ENCODE results near the gene GPR132. TPM values are rescaled to one million over a fixed set of nuclear protein-coding genes. Genes with fewer than 3 reads are reported as not detected.
"Not testable (repeated sequence)": the region's sequence is repeated elsewhere in the genome, so short reads cannot be mapped to it uniquely, and the experiment has no call there.

Gene GPR132
- total RNA-seq, 1 experiment from 2014 or later, result 1.4 TPM

DNA sequence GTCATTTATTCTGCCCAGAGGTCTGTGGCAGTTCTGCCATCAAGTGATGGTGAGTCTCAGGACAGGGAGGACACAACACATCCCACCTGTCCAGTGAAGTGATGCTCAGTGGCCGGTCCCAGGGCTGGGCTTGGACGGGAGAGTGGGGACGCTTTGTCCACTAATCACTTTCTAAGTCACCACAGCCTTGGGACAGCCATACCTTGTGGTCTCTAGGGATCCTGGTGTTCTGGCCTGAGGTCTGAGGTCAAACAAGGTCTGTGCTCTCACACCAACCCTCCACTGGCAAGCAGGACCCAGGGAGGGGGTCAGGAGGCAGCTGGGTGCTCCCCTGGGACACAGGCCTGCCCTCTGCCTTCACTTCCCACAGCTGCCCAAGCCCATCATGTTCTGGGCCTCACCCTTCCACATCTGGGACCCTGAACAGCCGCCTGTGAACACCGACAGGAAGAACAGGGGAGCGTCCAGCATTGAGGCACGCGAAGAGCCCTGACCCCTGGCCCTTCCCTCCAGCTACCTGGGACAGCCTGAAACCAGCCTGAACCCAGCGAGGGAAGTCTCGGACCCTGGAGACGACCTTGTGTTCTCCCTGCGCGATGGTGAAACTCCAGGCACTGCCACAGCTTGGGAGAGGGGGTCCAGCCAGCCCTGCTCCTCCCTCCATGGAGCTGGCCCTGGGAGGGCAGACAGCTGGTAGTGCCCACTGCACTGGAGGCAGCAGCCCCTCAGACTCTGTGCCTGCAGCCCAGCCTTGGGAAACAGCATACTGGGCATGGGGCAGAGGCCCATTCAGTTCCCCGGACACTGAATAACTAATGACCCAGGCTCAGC is 19.7 kb upstream of the GPR132 start:
- intact Hi-C loops (cut with micrococcal nuclease; ENCODE audit: unreplicated experiment), result loop anchor here (10.0 kb wide), 1 partner anchor 70 kb away; no protein-coding TSS in a partner anchor
- H3K4me1 Mint-ChIP-seq (ENCODE audit: low read depth, unreplicated experiment), result peaks cover under 1% of the 10 kb centered on the region
- TF ChIP-seq, protein P1, sequence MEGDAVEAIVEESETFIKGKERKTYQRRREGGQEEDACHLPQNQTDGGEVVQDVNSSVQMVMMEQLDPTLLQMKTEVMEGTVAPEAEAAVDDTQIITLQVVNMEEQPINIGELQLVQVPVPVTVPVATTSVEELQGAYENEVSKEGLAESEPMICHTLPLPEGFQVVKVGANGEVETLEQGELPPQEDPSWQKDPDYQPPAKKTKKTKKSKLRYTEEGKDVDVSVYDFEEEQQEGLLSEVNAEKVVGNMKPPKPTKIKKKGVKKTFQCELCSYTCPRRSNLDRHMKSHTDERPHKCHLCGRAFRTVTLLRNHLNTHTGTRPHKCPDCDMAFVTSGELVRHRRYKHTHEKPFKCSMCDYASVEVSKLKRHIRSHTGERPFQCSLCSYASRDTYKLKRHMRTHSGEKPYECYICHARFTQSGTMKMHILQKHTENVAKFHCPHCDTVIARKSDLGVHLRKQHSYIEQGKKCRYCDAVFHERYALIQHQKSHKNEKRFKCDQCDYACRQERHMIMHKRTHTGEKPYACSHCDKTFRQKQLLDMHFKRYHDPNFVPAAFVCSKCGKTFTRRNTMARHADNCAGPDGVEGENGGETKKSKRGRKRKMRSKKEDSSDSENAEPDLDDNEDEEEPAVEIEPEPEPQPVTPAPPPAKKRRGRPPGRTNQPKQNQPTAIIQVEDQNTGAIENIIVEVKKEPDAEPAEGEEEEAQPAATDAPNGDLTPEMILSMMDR (IDR thresholded peaks at IDR 0.05; ENCODE audit: unreplicated experiment), result no peak
- no peaks in the 10 kb centered on the region for H3K9me3 Mint-ChIP-seq (ENCODE audit: low read depth, unreplicated experiment)
- no peak overlapping the region for H3K4me3 Mint-ChIP-seq (ENCODE audit: low read depth, unreplicated experiment)
- H3K27ac Mint-ChIP-seq (ENCODE audit: unreplicated experiment), result no peak overlapping the region
- CTCF ChIA-PET, result no interaction called here
- H3K36me3 Mint-ChIP-seq (ENCODE audit: insufficient read depth, unreplicated experiment), result peaks cover 33% of the 10 kb centered on the region
- no peak for DNase-seq
- peaks cover 44% of the 10 kb centered on the region for H3K27me3 Mint-ChIP-seq (ENCODE audit: unreplicated experiment)
- BruUV-seq (replicated peaks), result no TSS peak

DNA sequence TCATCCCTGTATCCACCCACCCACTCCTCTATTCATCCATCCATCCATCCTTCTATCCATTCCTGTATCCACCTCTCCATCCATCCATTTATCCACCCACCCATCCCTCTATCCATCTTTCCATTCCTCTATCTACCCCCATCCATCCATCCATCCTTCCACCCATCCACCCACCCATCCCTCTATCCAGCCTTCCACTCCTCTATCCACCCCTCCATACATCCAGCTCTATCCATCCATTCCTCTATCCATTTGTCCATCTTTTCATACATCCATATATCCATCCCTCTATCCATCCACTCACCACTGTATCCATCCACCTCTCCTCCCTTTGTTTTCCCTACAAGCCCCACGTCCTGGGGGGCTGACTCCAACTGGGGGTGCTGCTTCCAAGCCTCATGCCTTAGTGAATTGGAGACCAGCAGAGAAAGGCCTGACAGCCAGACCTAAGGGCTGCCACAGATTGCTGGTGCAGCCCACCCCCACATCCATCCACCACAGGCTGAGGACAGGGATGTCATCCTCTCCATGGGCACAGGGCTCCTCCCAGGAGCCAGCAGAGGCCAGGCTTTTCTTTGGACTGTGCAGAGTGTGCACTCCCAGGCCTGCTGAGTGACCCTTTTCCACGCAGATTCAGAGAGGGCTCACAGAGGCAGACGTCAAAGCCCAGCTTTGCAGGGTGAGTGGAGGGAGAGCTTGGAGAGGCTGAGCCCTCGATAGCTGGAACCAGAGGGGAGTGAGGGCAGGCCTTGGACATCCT is 18.9 kb upstream of the GPR132 start:
- no TSS peak for BruUV-seq (replicated peaks)
- Mint-ChIP-seq H3K4me3 (ENCODE audit: low read depth, unreplicated experiment) (no peak overlapping the region), H3K9me3 (ENCODE audit: low read depth, unreplicated experiment) (no peaks in the 10 kb centered on the region), H3K36me3 (ENCODE audit: insufficient read depth, unreplicated experiment) (peaks cover 33% of the 10 kb centered on the region), H3K27ac (ENCODE audit: unreplicated experiment) (no peak overlapping the region), H3K27me3 (ENCODE audit: unreplicated experiment) (peaks cover 46% of the 10 kb centered on the region), H3K4me1 (ENCODE audit: low read depth, unreplicated experiment) (no peaks in the 10 kb centered on the region)
- DNase-seq, result no peak
- TF ChIP-seq, protein P1 (IDR thresholded peaks at IDR 0.05; ENCODE audit: unreplicated experiment), result no peak
- CTCF ChIA-PET, result no interaction called here
- intact Hi-C loops (cut with micrococcal nuclease; ENCODE audit: unreplicated experiment), result loop anchor here (10.0 kb wide), 1 partner anchor 69 kb away; no protein-coding TSS in a partner anchor

DNA sequence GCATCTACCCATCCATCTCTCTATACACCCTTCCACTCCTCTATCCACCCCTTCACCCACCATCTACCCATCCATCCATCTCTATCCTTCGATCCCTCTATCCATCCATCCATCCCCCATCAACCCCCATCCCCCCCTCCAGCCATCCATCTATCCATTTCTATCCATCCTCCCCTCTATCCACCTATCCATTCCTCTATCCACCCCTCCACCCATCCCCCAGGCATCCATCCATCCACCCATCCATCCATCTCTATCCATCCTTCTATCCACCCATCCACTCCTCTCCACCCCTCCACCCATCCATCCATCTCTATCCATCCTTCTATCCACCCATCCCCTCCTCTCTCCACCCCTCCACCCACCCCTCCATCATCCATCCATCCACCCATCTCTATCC is 17.5 kb upstream of the GPR132 start:
- intact Hi-C loops (cut with micrococcal nuclease; ENCODE audit: unreplicated experiment), result loop anchor here (10.0 kb wide), 1 partner anchor 68 kb away; no protein-coding TSS in a partner anchor
- no peaks in the 10 kb centered on the region for H3K9me3 Mint-ChIP-seq (ENCODE audit: low read depth, unreplicated experiment)
- peaks cover 26% of the 10 kb centered on the region for H3K36me3 Mint-ChIP-seq (ENCODE audit: insufficient read depth, unreplicated experiment)
- H3K4me1 Mint-ChIP-seq (ENCODE audit: low read depth, unreplicated experiment), result peaks cover under 1% of the 10 kb centered on the region
- DNase-seq, result no peak
- no peak overlapping the region for H3K4me3 Mint-ChIP-seq (ENCODE audit: low read depth, unreplicated experiment)
- peaks cover 50% of the 10 kb centered on the region for H3K27me3 Mint-ChIP-seq (ENCODE audit: unreplicated experiment)
- no TSS peak for BruUV-seq (replicated peaks)
- H3K27ac Mint-ChIP-seq (ENCODE audit: unreplicated experiment), result no peak overlapping the region
- TF ChIP-seq, protein P1 (IDR thresholded peaks at IDR 0.05; ENCODE audit: unreplicated experiment), result no peak
- CTCF ChIA-PET, result no interaction called here

- not testable (repeated sequence) for H3K27ac Mint-ChIP-seq (ENCODE audit: unreplicated experiment); BruUV-seq (replicated peaks); H3K9me3 Mint-ChIP-seq (ENCODE audit: low read depth, unreplicated experiment); DNase-seq; H3K4me3 Mint-ChIP-seq (ENCODE audit: low read depth, unreplicated experiment); H3K4me1 Mint-ChIP-seq (ENCODE audit: low read depth, unreplicated experiment)
- CTCF ChIA-PET, result interaction anchor here (1.1 kb wide), 1 partner anchor 9 kb away, joined by 3 read pairs; no protein-coding TSS in a partner anchor
- intact Hi-C loops (cut with micrococcal nuclease; ENCODE audit: unreplicated experiment), result loop anchor here (10.0 kb wide), 1 partner anchor 67 kb away; no protein-coding TSS in a partner anchor
- peaks cover 61% of the 10 kb centered on the region for H3K27me3 Mint-ChIP-seq (ENCODE audit: unreplicated experiment)
- H3K36me3 Mint-ChIP-seq (ENCODE audit: insufficient read depth, unreplicated experiment), result peaks cover 21% of the 10 kb centered on the region
Measured at GRCh38 chr14:105081473-105081872, 16.2 kb upstream of the GPR132 start.
